Spinal cord (tissue), 10 donors: ENCODE results near the gene ROBO2. TPM values are rescaled to one million over a fixed set of nuclear protein-coding genes. Genes with fewer than 3 reads are reported as not detected.

Source experiments
- DNase-seq, 6 donors: peaks; one replicate each; pipeline versions ENCODE4 v3.0.0 to v3.0.0-alpha.2; 2013 to 2015; ENCODE audit warnings: low spot score in 6 of 6, low read depth in 4 of 6
- H3K27ac ChIP-seq: one replicate; pipeline ENCODE4 v1.5.1; 2013; ENCODE audit warnings: low read depth, low read length, control low read depth
- H3K27me3 ChIP-seq: one replicate; pipeline ENCODE4 v1.6.1; 2013; ENCODE audit warnings: low read length; ENCODE audit not compliant: control insufficient read depth, insufficient read depth
- H3K36me3 ChIP-seq: one replicate; pipeline ENCODE4 v1.6.1; 2013; ENCODE audit warnings: low read length; ENCODE audit not compliant: control insufficient read depth, insufficient read depth
- H3K4me1 ChIP-seq: one replicate; pipeline ENCODE4 v1.6.1; 2013; ENCODE audit warnings: low read length; ENCODE audit not compliant: control insufficient read depth, insufficient read depth
- H3K4me3 ChIP-seq: one replicate; pipeline ENCODE4 v1.5.1; 2013; ENCODE audit warnings: low read depth, low read length, control low read depth
- H3K9me3 ChIP-seq: one replicate; pipeline ENCODE4 v1.6.1; 2013; ENCODE audit warnings: low read length; ENCODE audit not compliant: control insufficient read depth, insufficient read depth
- WGBS: methylation state at CpG from one replicate; pipeline ENCODE4 v1.1.5; 2013; ENCODE audit warnings: missing lambda C conversion rate; ENCODE audit not compliant: insufficient coverage; 5-methylcytosine and 5-hydroxymethylcytosine counted together
- polyA plus RNA-seq, 2 donors: library from polyadenylated mRNA; unstranded; fragments of 120-200 nt; gene quantifications; one replicate each; pipeline ENCODE4 v1.2.1, GENCODE V29; 2013; ENCODE audit not compliant: insufficient read length in 2 of 2
- total RNA-seq, 2 donors: library from RNA; depleted of rRNA in 1 of 2; stranded (reverse); fragments of 120-200 nt in 1 of 2; fragments of >200 nt in 1 of 2; gene quantifications; one replicate each; pipeline versions ENCODE4 v1.2.3 to v1.2.4, GENCODE V29; 2013 to 2014
- donor health status: healthy.

Gene ROBO2
- total and polyA plus RNA-seq, 4 donors = 75.0 to 196 (median 114) TPM

DNA sequence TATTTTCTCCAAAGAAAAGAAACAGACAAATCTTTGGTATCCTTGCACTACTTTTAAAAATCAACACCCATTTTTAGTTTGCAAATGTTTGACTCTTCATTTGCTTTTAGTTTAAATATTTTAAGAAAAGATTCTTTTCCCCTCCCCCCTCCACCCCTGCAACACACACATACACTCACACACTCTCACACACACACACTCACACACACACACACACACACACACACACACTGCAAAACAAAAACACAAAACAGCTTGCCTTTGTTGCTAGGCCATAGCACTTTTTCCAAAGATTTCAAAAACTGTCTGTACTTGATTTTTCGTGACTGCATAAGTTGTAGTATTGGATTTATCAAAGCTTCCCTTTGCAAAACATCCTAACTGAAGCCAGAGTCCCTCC is 26.9 kb downstream of the ROBO2 start:
- no peaks in the 10 kb centered on the region for H3K9me3 ChIP-seq
- H3K27ac ChIP-seq = no peak overlapping the region
- no peak overlapping the region for H3K4me3 ChIP-seq
- H3K4me1 ChIP-seq = no peaks in the 10 kb centered on the region
- WGBS = no CpG with 5 or more reads among the region's 1 CpG
- H3K27me3 ChIP-seq = no peaks in the 10 kb centered on the region
- H3K36me3 ChIP-seq = no peaks in the 10 kb centered on the region
- no peak for DNase-seq

DNA sequence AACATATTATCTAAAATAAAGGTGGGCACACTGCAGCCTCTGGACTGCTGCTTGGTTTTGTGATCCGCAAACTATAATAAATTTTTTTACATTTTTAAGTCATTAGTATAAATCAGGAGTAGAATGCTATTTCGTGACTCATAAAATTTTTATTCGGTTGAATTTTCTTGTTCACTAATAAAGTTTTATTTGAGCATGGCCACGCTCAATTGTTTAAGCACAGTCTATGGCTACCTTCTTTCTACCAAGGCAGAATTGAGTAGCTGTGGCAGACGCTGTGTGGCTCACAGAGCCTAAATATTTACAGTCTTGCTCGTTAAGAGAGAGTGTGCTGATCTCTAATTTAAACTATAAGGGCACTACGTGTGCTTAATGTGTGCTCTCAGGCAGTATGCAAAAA is 28.9 kb downstream of the ROBO2 start:
- Histone ChIP-seq H3K27ac (no peak overlapping the region), H3K27me3 (no peaks in the 10 kb centered on the region), H3K4me1 (no peaks in the 10 kb centered on the region), H3K4me3 (no peak overlapping the region), H3K9me3 (no peaks in the 10 kb centered on the region), H3K36me3 (no peaks in the 10 kb centered on the region)
- no peak for DNase-seq
- WGBS = 100% methylated on average over 2 of the region's 7 CpGs

DNA sequence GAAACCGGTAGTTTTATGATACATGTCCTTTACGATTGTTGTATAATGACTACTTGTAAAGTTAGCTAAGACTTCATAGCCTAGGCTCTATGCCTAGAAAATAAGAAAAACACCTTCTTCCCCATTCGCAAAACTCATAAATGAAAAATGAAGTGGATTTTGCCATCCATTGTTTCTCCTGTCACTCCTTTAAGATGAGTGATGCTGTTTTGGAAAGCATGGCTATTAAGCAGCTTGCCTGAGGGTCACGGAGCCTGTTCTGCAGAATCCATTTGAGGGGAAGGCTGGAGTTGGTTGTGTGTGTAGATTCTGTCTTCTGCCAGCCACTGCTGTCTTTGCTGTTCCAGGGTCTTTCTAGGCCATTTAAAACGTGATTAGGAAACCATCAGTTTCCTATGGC is 31.5 kb downstream of the ROBO2 start:
- WGBS = 47% methylated on average over 2 of the region's 5 CpGs
- Histone ChIP-seq H3K27me3 (no peaks in the 10 kb centered on the region), H3K36me3 (no peaks in the 10 kb centered on the region)

DNA sequence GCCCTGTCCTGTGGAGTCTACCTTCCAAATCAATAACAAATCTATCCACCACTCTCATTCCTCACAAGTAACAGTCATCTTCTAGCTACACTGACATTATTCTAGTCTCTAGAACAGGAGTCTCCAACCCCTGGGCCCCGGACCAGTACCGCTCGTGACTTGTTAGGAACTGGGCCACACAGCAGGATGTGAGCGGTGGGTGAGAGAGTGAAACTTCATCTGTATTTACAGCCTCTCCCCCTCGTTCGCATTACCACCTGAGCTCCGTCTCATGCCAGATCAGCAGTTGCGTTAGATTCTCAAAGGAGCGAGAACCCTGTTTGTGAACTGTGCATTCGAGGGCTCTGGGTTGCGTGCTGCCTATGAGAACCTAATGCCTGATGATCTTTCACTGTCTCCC is 31.9 kb downstream of the ROBO2 start:
- H3K9me3 ChIP-seq = no peaks in the 10 kb centered on the region
- WGBS = 85% methylated on average over 6 of the region's 11 CpGs
- no peaks in the 10 kb centered on the region for H3K4me1 ChIP-seq
- no peak overlapping the region for H3K4me3 ChIP-seq
- no peaks in the 10 kb centered on the region for H3K27me3 ChIP-seq
- H3K36me3 ChIP-seq = no peaks in the 10 kb centered on the region
- no peak overlapping the region for H3K27ac ChIP-seq
- DNase-seq = no peak

More for the DNA sequence above, 31.5 kb downstream of the ROBO2 start:
- no peak overlapping the region for H3K4me3 ChIP-seq
- H3K27ac ChIP-seq = no peak overlapping the region
- no peak for DNase-seq
- H3K9me3 ChIP-seq = no peaks in the 10 kb centered on the region
- no peaks in the 10 kb centered on the region for H3K4me1 ChIP-seq

DNA sequence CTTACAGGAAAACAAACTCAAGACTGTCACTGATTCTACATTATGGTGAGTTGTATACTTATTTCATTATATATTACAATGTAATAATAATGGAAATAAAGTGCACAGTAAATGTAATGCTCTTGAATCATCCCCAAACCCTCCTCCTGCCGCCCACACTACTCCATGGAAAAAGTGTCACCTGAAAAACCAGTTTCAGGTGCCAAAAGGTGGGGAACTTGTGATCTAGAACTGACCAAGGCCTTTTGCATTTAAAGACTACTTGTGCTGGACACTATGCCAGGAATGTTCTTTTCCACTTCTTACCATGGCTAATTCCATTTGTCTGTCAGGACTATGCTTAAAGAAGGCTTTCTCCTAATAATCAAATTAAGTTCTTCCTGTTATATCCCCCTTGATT is 32.3 kb downstream of the ROBO2 start:
- Histone ChIP-seq H3K4me1 (no peaks in the 10 kb centered on the region), H3K4me3 (no peak overlapping the region), H3K36me3 (no peaks in the 10 kb centered on the region), H3K27ac (no peak overlapping the region), H3K9me3 (no peaks in the 10 kb centered on the region), H3K27me3 (no peaks in the 10 kb centered on the region)
- no CpG with 5 or more reads among the region's 1 CpG for WGBS
- DNase-seq = no peak

DNA sequence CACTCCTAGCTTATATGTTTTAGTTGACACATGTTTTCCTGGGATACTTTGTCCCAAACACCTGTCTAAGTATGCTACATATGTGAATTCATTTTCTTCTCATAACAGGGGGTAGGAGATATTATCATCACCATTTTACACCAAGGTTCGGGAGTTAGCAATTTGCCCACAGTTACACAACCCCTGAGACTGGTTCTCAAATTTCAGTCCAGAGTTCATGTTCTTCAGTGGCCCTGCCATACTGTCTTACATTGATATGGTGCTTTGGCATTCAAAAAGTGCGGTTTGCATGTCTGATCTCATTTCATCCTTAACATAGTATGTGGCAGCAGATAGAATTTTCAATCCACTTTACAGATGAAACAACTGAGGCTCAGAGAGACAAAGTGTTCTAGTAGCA is 38.4 kb downstream of the ROBO2 start:
- 100% methylated on average over 1 of the region's 2 CpGs for WGBS
- Histone ChIP-seq H3K9me3 (no peaks in the 10 kb centered on the region), H3K4me3 (no peak overlapping the region), H3K4me1 (no peaks in the 10 kb centered on the region), H3K36me3 (no peaks in the 10 kb centered on the region), H3K27me3 (no peaks in the 10 kb centered on the region), H3K27ac (no peak overlapping the region)
- DNase-seq = no peak

DNA sequence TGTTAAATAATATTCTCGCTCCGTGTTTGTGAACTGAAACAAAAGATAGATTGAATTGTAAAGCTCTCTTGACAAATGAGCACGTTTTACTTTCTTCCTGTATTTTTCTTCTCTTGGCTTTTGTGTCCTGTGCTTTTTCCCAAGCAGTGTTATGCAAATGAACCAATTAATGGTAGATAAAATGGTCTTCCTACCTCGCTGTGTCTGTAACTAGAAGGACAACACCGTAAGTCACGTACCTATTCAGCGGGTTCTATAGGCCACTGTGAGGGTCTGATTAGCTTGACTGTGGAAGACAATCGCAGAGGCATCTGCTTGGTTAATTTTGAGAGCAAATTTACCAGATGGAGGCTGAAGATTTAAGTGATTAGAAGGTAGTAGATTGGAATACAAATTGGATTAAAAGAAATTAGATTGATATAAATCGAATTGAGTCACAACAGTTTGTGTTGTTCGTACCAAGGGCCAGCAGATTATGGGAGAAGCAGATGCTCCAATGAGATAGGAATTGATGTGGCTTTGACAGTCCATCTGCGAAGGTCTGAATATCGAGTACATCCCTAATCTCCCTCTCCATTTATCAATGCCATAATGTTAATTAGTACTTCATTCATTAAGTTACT is 40.2 kb downstream of the ROBO2 start:
- no peak overlapping the region for H3K27ac ChIP-seq
- H3K4me3 ChIP-seq = no peak overlapping the region
- DNase-seq = peak in 1 of 6 donors; percentile 73
- H3K27me3 ChIP-seq = no peaks in the 10 kb centered on the region
- WGBS = 43% methylated on average over 5 of the region's 12 CpGs
- no peaks in the 10 kb centered on the region for H3K4me1 ChIP-seq
- H3K36me3 ChIP-seq = no peaks in the 10 kb centered on the region
- no peaks in the 10 kb centered on the region for H3K9me3 ChIP-seq

DNA sequence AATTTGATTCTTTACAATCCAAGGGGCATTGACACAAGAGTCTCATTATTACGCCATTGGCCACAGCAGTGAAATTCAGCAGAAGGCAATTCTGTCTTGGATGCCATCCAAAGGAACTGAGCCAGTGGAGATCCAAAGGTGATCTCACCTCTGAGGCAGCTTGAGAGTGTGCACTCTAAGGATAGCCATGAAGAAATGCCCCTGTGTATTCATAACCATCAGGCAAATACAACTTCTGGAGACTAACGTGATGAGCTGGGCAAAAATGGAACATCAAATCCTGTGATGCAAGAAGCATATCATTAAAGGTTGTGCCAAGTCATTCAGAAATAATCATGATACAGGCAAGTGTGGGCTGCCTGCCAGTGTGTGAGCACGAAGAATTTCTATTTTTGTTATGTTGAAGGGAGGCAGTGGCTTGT is 41.4 kb downstream of the ROBO2 start:
- Histone ChIP-seq H3K4me3 (no peak overlapping the region), H3K36me3 (no peaks in the 10 kb centered on the region), H3K9me3 (no peaks in the 10 kb centered on the region), H3K27ac (peak overlapping the region; percentile 7), H3K27me3 (no peaks in the 10 kb centered on the region), H3K4me1 (no peaks in the 10 kb centered on the region)
- 38% methylated on average over 3 of the region's 3 CpGs for WGBS
- DNase-seq = peak in 2 of 6 donors; percentile 75 to 80

DNA sequence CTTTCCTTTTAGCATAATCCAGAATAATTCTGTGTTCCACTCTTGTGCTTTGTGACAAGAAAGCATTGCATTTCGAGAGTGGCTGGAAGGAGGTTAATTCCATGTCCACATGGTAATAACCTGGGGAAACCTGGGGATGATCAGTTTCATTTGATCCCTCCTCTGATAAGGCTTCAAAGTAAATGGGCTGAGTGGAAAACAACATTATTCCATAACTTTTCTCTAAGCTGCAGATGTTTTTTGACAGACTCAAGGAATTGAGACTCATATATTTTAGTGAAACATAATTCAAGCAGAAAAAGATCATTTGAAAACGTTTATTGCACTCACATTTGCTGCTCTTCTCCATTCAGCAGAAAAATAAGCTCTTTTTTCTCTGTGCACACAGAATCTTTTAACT is 44.6 kb downstream of the ROBO2 start:
- no peaks in the 10 kb centered on the region for H3K27me3 ChIP-seq
- no CpG with 5 or more reads among the region's 2 CpGs for WGBS
- H3K4me1 ChIP-seq = no peaks in the 10 kb centered on the region

DNA sequence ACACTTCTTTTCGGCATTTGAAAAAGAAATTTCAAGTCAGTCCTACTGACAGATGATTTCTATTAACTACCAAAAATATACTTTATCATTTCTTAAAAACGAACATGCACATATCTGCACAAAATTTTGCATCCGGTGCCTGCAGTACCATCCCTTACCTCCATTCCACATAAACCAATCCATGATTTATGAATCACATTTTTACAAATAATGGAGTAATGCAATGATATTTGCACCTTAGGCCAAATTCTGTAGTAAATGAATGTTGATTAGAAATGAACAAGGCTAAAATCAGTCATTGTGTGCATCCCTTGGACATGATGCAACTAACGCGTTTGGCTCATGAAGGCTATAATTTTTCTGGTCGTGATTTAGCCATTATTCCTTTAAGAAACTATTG is 46.5 kb downstream of the ROBO2 start:
- no peaks in the 10 kb centered on the region for H3K9me3 ChIP-seq
- no peak overlapping the region for H3K4me3 ChIP-seq
- H3K36me3 ChIP-seq = no peaks in the 10 kb centered on the region
- no peak for DNase-seq
- H3K27ac ChIP-seq = no peak overlapping the region
- H3K27me3 ChIP-seq = no peaks in the 10 kb centered on the region
- 100% methylated on average over 1 of the region's 6 CpGs for WGBS
- no peaks in the 10 kb centered on the region for H3K4me1 ChIP-seq

More for the DNA sequence above, 44.6 kb downstream of the ROBO2 start:
- Histone ChIP-seq H3K4me3 (no peak overlapping the region), H3K36me3 (no peaks in the 10 kb centered on the region), H3K9me3 (no peaks in the 10 kb centered on the region), H3K27ac (no peak overlapping the region)
- DNase-seq = no peak
